ENCODE measurements around the gene PYCARD. TPM values are rescaled to one million over a fixed set of nuclear protein-coding genes. Genes with fewer than 3 reads are reported as not detected.

PYCARD gene
- polyA plus RNA-seq (2013, experiment 1 of 2): 30.8 TPM
- 31.8 TPM for polyA plus RNA-seq (2013, experiment 2 of 2)

DNA sequence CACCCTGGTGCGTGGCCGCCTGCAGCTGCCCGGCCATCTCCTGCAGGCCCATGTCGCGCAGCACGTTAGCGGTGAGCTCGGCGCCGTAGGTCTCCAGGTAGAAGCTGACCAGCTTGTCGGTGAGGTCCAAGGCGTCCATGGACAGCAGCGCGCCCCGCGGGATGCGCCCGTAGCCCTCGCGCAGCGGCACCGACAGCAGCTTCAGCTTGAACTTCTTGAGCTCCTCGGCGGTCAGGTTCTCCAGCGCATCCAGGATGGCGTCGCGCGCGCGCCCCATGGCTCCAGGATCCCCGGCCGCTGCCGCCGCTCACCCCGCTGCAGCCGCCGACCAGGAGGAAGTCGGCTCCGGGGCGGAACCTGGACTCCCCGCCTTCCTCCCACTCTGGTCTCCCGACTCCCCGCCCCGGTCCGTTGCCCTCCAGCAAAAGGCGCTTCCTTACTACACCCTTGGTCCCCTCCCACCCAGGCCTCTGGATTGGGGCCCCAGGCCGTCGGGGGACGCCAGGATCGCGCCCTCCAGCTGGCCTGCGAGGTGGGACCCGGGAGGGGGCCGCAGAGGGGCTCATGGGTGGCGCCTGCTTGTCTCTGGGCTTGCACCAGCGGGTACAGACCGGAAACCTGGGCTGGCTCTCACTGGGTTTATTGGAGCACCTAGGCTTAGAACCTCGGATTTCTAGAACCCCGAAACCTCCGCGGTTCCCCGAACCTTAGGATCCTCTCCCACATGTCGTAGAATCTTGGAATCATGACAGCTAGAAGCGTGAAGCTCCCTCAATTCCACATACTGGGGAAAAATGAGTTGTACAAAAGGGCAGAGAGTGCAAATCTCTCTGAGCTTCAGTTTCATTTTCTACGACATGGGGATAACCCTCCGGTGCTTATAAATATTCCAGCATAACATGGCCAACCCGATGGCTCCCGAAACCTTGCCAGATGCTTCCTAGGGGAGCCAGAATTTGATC, at the start of gene PYCARD:
TSS of gene PYCARD (minus strand) at position 347 of the 962 bp plus-strand sequence. CDS start at position 277, 70 bp downstream.
- Histone ChIP-seq H2AK5ac (ENCODE audit: low read length, severe bottlenecking) (no peak within 1 kb of the TSS), H3K4me2 (ENCODE audit: low read length, poor library complexity, severe bottlenecking) (peak within 1 kb of the TSS; percentile 98), H2BK5ac (ENCODE audit: low read depth, low read length, poor library complexity, severe bottlenecking) (no peak within 1 kb of the TSS), H3K14ac (ENCODE audit: low read length in 2 of 2) (peak within 1 kb of the TSS in 1 of 2 experiments; percentile 99), H3K23ac (ENCODE audit: low read length in 2 of 2) (peak within 1 kb of the TSS in 1 of 2 experiments; percentile 90), H4K91ac (ENCODE audit: low read length) (peak within 1 kb of the TSS; percentile 54), H3K27me3 (ENCODE audit: control insufficient read depth in 1 of 2, insufficient read depth in 1 of 2, low read length in 2 of 2) (peaks cover 14 to 29% of the 10 kb centered on the region in 2 experiments), H4K8ac (ENCODE audit: low read length) (peak within 1 kb of the TSS; percentile 59), H3K9me3 (ENCODE audit: control insufficient read depth, low read length) (no peaks in the 10 kb centered on the region), H3K4ac (ENCODE audit: low read depth in 1 of 2, low read length in 2 of 2) (peak within 1 kb of the TSS; percentile 9 to 71), H3K27ac (ENCODE audit: low read length, poor library complexity, severe bottlenecking) (no peak within 1 kb of the TSS), H2BK12ac (ENCODE audit: low read length in 2 of 2) (peak within 1 kb of the TSS in 1 of 2 experiments; percentile 67), H3K18ac (ENCODE audit: low read depth in 1 of 2, low read length in 2 of 2) (peak within 1 kb of the TSS; percentile 37 to 81), H2BK15ac (ENCODE audit: low read depth, poor library complexity, severe bottlenecking) (no peak within 1 kb of the TSS), H3K4me3 (ENCODE audit: insufficient read depth in 1 of 2, low read depth in 1 of 2, low read length in 2 of 2) (peak within 1 kb of the TSS; percentile 71 to 90), H2BK120ac (ENCODE audit: low read depth, low read length) (peak within 1 kb of the TSS; percentile 34), H3K4me1 (ENCODE audit: control insufficient read depth, insufficient read depth, low read depth, low read length) (peaks cover 15% of the 10 kb centered on the region), H3K36me3 (ENCODE audit: control insufficient read depth in 1 of 2, insufficient read depth in 2 of 2, low read depth in 1 of 2, low read length in 2 of 2) (peaks cover 27 to 30% of the 10 kb centered on the region in 2 experiments), H2AFZ (ENCODE audit: low read depth, low read length) (peak within 1 kb of the TSS; percentile 88), H3K9ac (ENCODE audit: low read length) (peak within 1 kb of the TSS; percentile 84), H3K79me1 (replicated peaks; ENCODE audit: low read length, poor library complexity, severe bottlenecking) (peaks cover 7% of the 10 kb centered on the region)
- peak; percentile 43 for DNase-seq
- 22% methylated on average over 59 of the region's 69 CpGs for WGBS

DNA sequence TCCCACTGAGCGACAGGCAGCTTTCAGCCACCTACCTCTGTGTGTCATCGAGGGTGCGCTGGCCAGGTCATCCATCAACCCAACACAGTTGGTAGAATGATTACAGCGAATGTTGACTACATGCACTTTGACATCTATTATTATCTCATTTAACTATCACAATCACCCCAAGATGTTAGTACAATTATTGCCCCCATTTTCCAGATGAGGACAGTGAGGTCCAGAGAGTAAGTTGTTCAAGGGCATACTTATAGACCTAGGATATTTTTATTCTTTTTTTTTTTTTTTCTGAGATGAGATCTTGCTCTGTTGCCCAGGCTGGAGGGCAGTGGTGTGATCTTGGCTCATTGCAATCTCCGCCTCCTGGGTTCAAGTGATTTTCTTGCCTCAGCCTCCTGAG, 48.9 kb upstream of the PYCARD start:
- no peak overlapping the region for H3K4me3 ChIP-seq (ENCODE audit: insufficient read depth in 1 of 2, low read depth in 1 of 2, low read length in 2 of 2)
- no peaks in the 10 kb centered on the region for H3K9me3 ChIP-seq (ENCODE audit: control insufficient read depth, low read length)
- H2AK5ac ChIP-seq (ENCODE audit: low read length, severe bottlenecking): no peak overlapping the region
- H3K79me1 ChIP-seq (replicated peaks; ENCODE audit: low read length, poor library complexity, severe bottlenecking): no peaks in the 10 kb centered on the region
- no peak overlapping the region for H3K4ac ChIP-seq (ENCODE audit: low read depth in 1 of 2, low read length in 2 of 2)
- no peaks in the 10 kb centered on the region for H3K4me1 ChIP-seq (ENCODE audit: control insufficient read depth, insufficient read depth, low read depth, low read length)
- H2BK15ac ChIP-seq (ENCODE audit: low read depth, poor library complexity, severe bottlenecking): no peak overlapping the region
- peaks cover 5 to 24% of the 10 kb centered on the region in 2 experiments for H3K27me3 ChIP-seq (ENCODE audit: control insufficient read depth in 1 of 2, insufficient read depth in 1 of 2, low read length in 2 of 2)
- 72% methylated on average over 5 of the region's 5 CpGs for WGBS
- no peaks in the 10 kb centered on the region for H3K36me3 ChIP-seq (ENCODE audit: control insufficient read depth in 1 of 2, insufficient read depth in 2 of 2, low read depth in 1 of 2, low read length in 2 of 2)
- no peak overlapping the region for H2BK5ac ChIP-seq (ENCODE audit: low read depth, low read length, poor library complexity, severe bottlenecking)
- no peak overlapping the region for H3K9ac ChIP-seq (ENCODE audit: low read length)
- H4K91ac ChIP-seq (ENCODE audit: low read length): no peak overlapping the region
- no peak overlapping the region for H3K4me2 ChIP-seq (ENCODE audit: low read length, poor library complexity, severe bottlenecking)
- no peak overlapping the region for H3K18ac ChIP-seq (ENCODE audit: low read depth in 1 of 2, low read length in 2 of 2)
- no peak overlapping the region for H3K14ac ChIP-seq (ENCODE audit: low read length in 2 of 2)
- no peak overlapping the region for H4K8ac ChIP-seq (ENCODE audit: low read length)
- no peak overlapping the region for H2AFZ ChIP-seq (ENCODE audit: low read depth, low read length)
- no peak overlapping the region for H2BK12ac ChIP-seq (ENCODE audit: low read length in 2 of 2)
- no peak for DNase-seq
- H3K27ac ChIP-seq (ENCODE audit: low read length, poor library complexity, severe bottlenecking): no peak overlapping the region
- no peak overlapping the region for H3K23ac ChIP-seq (ENCODE audit: low read length in 2 of 2)
- no peak overlapping the region for H2BK120ac ChIP-seq (ENCODE audit: low read depth, low read length)

DNA sequence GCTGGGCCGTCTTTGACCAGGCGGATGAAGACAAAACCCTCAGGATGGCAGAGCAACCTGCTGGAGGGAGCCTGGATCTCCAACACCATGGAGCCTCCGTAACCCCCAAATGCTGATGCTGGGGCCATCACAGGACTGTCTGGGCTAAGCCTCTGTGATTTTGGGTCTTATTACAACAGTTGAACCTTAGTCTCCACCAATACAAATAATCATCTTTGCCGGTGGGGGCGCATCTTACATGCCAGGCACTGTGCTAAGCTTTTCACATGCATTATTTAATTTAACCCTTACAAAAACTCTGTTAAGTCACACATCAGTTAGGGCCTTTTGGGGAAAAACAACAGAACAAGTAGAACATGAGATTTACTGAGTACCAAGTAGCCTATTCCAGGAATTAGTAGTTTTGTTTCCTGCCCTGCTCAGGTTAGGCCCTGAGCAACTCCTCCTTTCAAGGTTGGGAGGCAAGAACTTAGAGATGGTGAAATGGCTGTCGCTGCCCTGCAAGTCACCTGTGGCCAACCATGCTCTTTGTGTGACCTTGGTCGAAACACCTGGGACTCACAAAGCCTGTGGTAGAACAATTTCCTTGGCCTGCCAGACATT, 48.3 kb upstream of the PYCARD start:
- no peaks in the 10 kb centered on the region for H3K36me3 ChIP-seq (ENCODE audit: control insufficient read depth in 1 of 2, insufficient read depth in 2 of 2, low read depth in 1 of 2, low read length in 2 of 2)
- H3K9me3 ChIP-seq (ENCODE audit: control insufficient read depth, low read length): no peaks in the 10 kb centered on the region
- no peaks in the 10 kb centered on the region for H3K4me1 ChIP-seq (ENCODE audit: control insufficient read depth, insufficient read depth, low read depth, low read length)
- H2AK5ac ChIP-seq (ENCODE audit: low read length, severe bottlenecking): no peak overlapping the region
- H3K23ac ChIP-seq (ENCODE audit: low read length in 2 of 2): no peak overlapping the region
- no peak overlapping the region for H2BK15ac ChIP-seq (ENCODE audit: low read depth, poor library complexity, severe bottlenecking)
- H3K79me1 ChIP-seq (replicated peaks; ENCODE audit: low read length, poor library complexity, severe bottlenecking): no peaks in the 10 kb centered on the region
- no peak overlapping the region for H2BK5ac ChIP-seq (ENCODE audit: low read depth, low read length, poor library complexity, severe bottlenecking)
- no peak overlapping the region for H3K9ac ChIP-seq (ENCODE audit: low read length)
- no peak overlapping the region for H3K4me3 ChIP-seq (ENCODE audit: insufficient read depth in 1 of 2, low read depth in 1 of 2, low read length in 2 of 2)
- H3K4ac ChIP-seq (ENCODE audit: low read depth in 1 of 2, low read length in 2 of 2): no peak overlapping the region
- H2BK12ac ChIP-seq (ENCODE audit: low read length in 2 of 2): no peak overlapping the region
- H3K4me2 ChIP-seq (ENCODE audit: low read length, poor library complexity, severe bottlenecking): no peak overlapping the region
- no peak overlapping the region for H4K8ac ChIP-seq (ENCODE audit: low read length)
- no peak for DNase-seq
- H2BK120ac ChIP-seq (ENCODE audit: low read depth, low read length): no peak overlapping the region
- H4K91ac ChIP-seq (ENCODE audit: low read length): no peak overlapping the region
- peaks cover 8 to 27% of the 10 kb centered on the region in 2 experiments for H3K27me3 ChIP-seq (ENCODE audit: control insufficient read depth in 1 of 2, insufficient read depth in 1 of 2, low read length in 2 of 2)
- WGBS: 89% methylated on average over 7 of the region's 7 CpGs
- no peak overlapping the region for H3K27ac ChIP-seq (ENCODE audit: low read length, poor library complexity, severe bottlenecking)
- H2AFZ ChIP-seq (ENCODE audit: low read depth, low read length): no peak overlapping the region
- H3K14ac ChIP-seq (ENCODE audit: low read length in 2 of 2): no peak overlapping the region
- H3K18ac ChIP-seq (ENCODE audit: low read depth in 1 of 2, low read length in 2 of 2): no peak overlapping the region

DNA sequence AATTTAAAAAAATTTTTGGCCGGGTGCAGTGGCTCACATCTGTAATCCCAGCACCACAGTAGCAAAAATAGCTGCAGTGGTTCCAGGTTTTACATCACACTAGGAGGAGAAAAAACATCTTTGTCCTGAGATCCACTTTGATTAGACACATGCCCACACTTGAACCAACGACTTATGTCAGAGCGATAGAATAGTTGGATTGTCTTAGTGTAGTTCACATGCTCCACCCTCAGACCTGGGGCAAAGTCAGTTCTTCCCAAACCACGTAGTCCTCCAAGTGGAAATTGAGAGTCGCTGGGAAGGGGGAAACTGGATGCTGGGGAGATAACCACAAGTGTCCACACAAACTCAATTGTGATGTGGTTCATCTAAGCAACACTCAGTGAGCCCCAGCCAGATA, 45.8 kb upstream of the PYCARD start:
- 84% methylated on average over 5 of the region's 5 CpGs for WGBS

More for the DNA sequence above, 45.8 kb upstream of the PYCARD start:
- Histone ChIP-seq H3K9ac (ENCODE audit: low read length) (no peak overlapping the region), H3K14ac (ENCODE audit: low read length in 2 of 2) (no peak overlapping the region), H2AFZ (ENCODE audit: low read depth, low read length) (no peak overlapping the region), H3K4me2 (ENCODE audit: low read length, poor library complexity, severe bottlenecking) (no peak overlapping the region), H3K9me3 (ENCODE audit: control insufficient read depth, low read length) (no peaks in the 10 kb centered on the region), H3K36me3 (ENCODE audit: control insufficient read depth in 1 of 2, insufficient read depth in 2 of 2, low read depth in 1 of 2, low read length in 2 of 2) (no peaks in the 10 kb centered on the region), H3K4me1 (ENCODE audit: control insufficient read depth, insufficient read depth, low read depth, low read length) (no peaks in the 10 kb centered on the region), H2BK120ac (ENCODE audit: low read depth, low read length) (no peak overlapping the region), H4K91ac (ENCODE audit: low read length) (no peak overlapping the region), H3K23ac (ENCODE audit: low read length in 2 of 2) (no peak overlapping the region), H2BK12ac (ENCODE audit: low read length in 2 of 2) (no peak overlapping the region), H2BK15ac (ENCODE audit: low read depth, poor library complexity, severe bottlenecking) (no peak overlapping the region), H3K4me3 (ENCODE audit: insufficient read depth in 1 of 2, low read depth in 1 of 2, low read length in 2 of 2) (no peak overlapping the region), H3K18ac (ENCODE audit: low read depth in 1 of 2, low read length in 2 of 2) (no peak overlapping the region), H3K27ac (ENCODE audit: low read length, poor library complexity, severe bottlenecking) (no peak overlapping the region), H3K4ac (ENCODE audit: low read depth in 1 of 2, low read length in 2 of 2) (no peak overlapping the region), H2BK5ac (ENCODE audit: low read depth, low read length, poor library complexity, severe bottlenecking) (no peak overlapping the region), H4K8ac (ENCODE audit: low read length) (no peak overlapping the region), H3K79me1 (replicated peaks; ENCODE audit: low read length, poor library complexity, severe bottlenecking) (no peaks in the 10 kb centered on the region), H3K27me3 (ENCODE audit: control insufficient read depth in 1 of 2, insufficient read depth in 1 of 2, low read length in 2 of 2) (peaks cover 3 to 38% of the 10 kb centered on the region in 2 experiments), H2AK5ac (ENCODE audit: low read length, severe bottlenecking) (no peak overlapping the region)
- no peak for DNase-seq

Data from mesenchymal stem cell (in vitro differentiated cells and primary cell).